ENCODE data around the gene PRAF2.

PRAF2 gene

GRCh38 chrX:49063715-49064114, 10.1 kb downstream of the PRAF2 start:
- Histone ChIP-seq H3F3A (ENCODE audit: insufficient read depth, low read length) (no peaks in the 10 kb centered on the region), H2AFZ (ENCODE audit: low read length) (no peak overlapping the region), H3K9ac (ENCODE audit: low read length) (no peak overlapping the region), H3K27me3 (replicated peaks; ENCODE audit: insufficient read depth, low read length) (no peaks in the 10 kb centered on the region), H3K4me3 (ENCODE audit: low read length) (no peak overlapping the region), H3K9me3 (replicated peaks; ENCODE audit: insufficient read depth, low read length) (no peaks in the 10 kb centered on the region), H3K4me1 (ENCODE audit: low read length) (no peaks in the 10 kb centered on the region), H3K9me2 (replicated peaks; ENCODE audit: insufficient read depth, low read length) (no peaks in the 10 kb centered on the region), H3K36me3 (replicated peaks; ENCODE audit: insufficient read depth, low read length) (no peaks in the 10 kb centered on the region), H4K20me1 (ENCODE audit: insufficient read depth, low read length) (no peaks in the 10 kb centered on the region), H3K4me2 (ENCODE audit: low read depth, low read length) (no peak overlapping the region), H3K27ac (ENCODE audit: low read length) (no peak overlapping the region), H3K79me2 (ENCODE audit: low read length) (peaks cover 12% of the 10 kb centered on the region)
- no peak for TF ChIP-seq EZH2phosphoT487 (IDR thresholded peaks at IDR 0.05; ENCODE audit: low read length)
- no peak for TF ChIP-seq EZH2 (optimal IDR thresholded peaks at IDR 0.05; ENCODE audit: low read depth, low read length)
- TF ChIP-seq, protein P1, sequence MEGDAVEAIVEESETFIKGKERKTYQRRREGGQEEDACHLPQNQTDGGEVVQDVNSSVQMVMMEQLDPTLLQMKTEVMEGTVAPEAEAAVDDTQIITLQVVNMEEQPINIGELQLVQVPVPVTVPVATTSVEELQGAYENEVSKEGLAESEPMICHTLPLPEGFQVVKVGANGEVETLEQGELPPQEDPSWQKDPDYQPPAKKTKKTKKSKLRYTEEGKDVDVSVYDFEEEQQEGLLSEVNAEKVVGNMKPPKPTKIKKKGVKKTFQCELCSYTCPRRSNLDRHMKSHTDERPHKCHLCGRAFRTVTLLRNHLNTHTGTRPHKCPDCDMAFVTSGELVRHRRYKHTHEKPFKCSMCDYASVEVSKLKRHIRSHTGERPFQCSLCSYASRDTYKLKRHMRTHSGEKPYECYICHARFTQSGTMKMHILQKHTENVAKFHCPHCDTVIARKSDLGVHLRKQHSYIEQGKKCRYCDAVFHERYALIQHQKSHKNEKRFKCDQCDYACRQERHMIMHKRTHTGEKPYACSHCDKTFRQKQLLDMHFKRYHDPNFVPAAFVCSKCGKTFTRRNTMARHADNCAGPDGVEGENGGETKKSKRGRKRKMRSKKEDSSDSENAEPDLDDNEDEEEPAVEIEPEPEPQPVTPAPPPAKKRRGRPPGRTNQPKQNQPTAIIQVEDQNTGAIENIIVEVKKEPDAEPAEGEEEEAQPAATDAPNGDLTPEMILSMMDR (IDR thresholded peaks at IDR 0.05; ENCODE audit: low read length), result no peak
- DNase-seq, result no peak

- H3K27me3 ChIP-seq (replicated peaks; ENCODE audit: insufficient read depth, low read length), result no peaks in the 10 kb centered on the region
- no peak overlapping the region for H3K27ac ChIP-seq (ENCODE audit: low read length)
- peaks cover 14% of the 10 kb centered on the region for H3K79me2 ChIP-seq (ENCODE audit: low read length)
- DNase-seq, result no peak
- H3K4me2 ChIP-seq (ENCODE audit: low read depth, low read length), result no peak overlapping the region
- no peaks in the 10 kb centered on the region for H3K4me1 ChIP-seq (ENCODE audit: low read length)
- no peaks in the 10 kb centered on the region for H3K9me3 ChIP-seq (replicated peaks; ENCODE audit: insufficient read depth, low read length)
- TF ChIP-seq EZH2phosphoT487 (IDR thresholded peaks at IDR 0.05; ENCODE audit: low read length) (no peak), EZH2 (optimal IDR thresholded peaks at IDR 0.05; ENCODE audit: low read depth, low read length) (no peak)
- TF ChIP-seq, protein P1 (IDR thresholded peaks at IDR 0.05; ENCODE audit: low read length), result no peak
- H3F3A ChIP-seq (ENCODE audit: insufficient read depth, low read length), result no peaks in the 10 kb centered on the region
- H2AFZ ChIP-seq (ENCODE audit: low read length), result no peak overlapping the region
- H3K9ac ChIP-seq (ENCODE audit: low read length), result no peak overlapping the region
- no peaks in the 10 kb centered on the region for H3K9me2 ChIP-seq (replicated peaks; ENCODE audit: insufficient read depth, low read length)
- H3K4me3 ChIP-seq (ENCODE audit: low read length), result no peak overlapping the region
- H4K20me1 ChIP-seq (ENCODE audit: insufficient read depth, low read length), result no peaks in the 10 kb centered on the region
- no peaks in the 10 kb centered on the region for H3K36me3 ChIP-seq (replicated peaks; ENCODE audit: insufficient read depth, low read length)
Observed at GRCh38 chrX:49061916-49062315, 11.9 kb downstream of the PRAF2 start.

- no peaks in the 10 kb centered on the region for H3K4me1 ChIP-seq (ENCODE audit: low read length)
- no peak overlapping the region for H3K27ac ChIP-seq (ENCODE audit: low read length)
- H2AFZ ChIP-seq (ENCODE audit: low read length), result no peak overlapping the region
- no peaks in the 10 kb centered on the region for H3K27me3 ChIP-seq (replicated peaks; ENCODE audit: insufficient read depth, low read length)
- H4K20me1 ChIP-seq (ENCODE audit: insufficient read depth, low read length), result no peaks in the 10 kb centered on the region
- H3K9ac ChIP-seq (ENCODE audit: low read length), result no peak overlapping the region
- no peak for DNase-seq
- H3K36me3 ChIP-seq (replicated peaks; ENCODE audit: insufficient read depth, low read length), result no peaks in the 10 kb centered on the region
- no peaks in the 10 kb centered on the region for H3F3A ChIP-seq (ENCODE audit: insufficient read depth, low read length)
- no peak overlapping the region for H3K4me2 ChIP-seq (ENCODE audit: low read depth, low read length)
- H3K9me2 ChIP-seq (replicated peaks; ENCODE audit: insufficient read depth, low read length), result no peaks in the 10 kb centered on the region
- no peak overlapping the region for H3K4me3 ChIP-seq (ENCODE audit: low read length)
- peaks cover 14% of the 10 kb centered on the region for H3K79me2 ChIP-seq (ENCODE audit: low read length)
- TF ChIP-seq, protein P1 (IDR thresholded peaks at IDR 0.05; ENCODE audit: low read length), result no peak
- TF ChIP-seq EZH2phosphoT487 (IDR thresholded peaks at IDR 0.05; ENCODE audit: low read length), result no peak
- TF ChIP-seq EZH2 (optimal IDR thresholded peaks at IDR 0.05; ENCODE audit: low read depth, low read length), result no peak
- H3K9me3 ChIP-seq (replicated peaks; ENCODE audit: insufficient read depth, low read length), result no peaks in the 10 kb centered on the region
Observed at GRCh38 chrX:49061490-49061889, 12.3 kb downstream of the PRAF2 start.
